Endothelial cell of umbilical vein (primary cell): ENCODE results near the gene EMP3. TPM values are rescaled to one million over a fixed set of nuclear protein-coding genes. Genes with fewer than 3 reads are reported as not detected.

Experiments
- BruUV-seq: library from RNA; stranded (reverse); fragments of 400-500 nt; replicated peaks from 2 replicates; lab custom pipeline; 2021; lab: Mats Ljungman, UMichigan
- CTCF ChIA-PET: fragments of 300-600, 350-600 bp; sonication (Branson Sonifier 250); formaldehyde crosslinking; loops from one replicate; lab custom pipeline; 2021; ENCODE audit warnings: antibody characterized with exemption, inconsistent platforms; lab: Charles Lee
- POLR2A ChIA-PET: fragments of 300-600, 350-600 bp; sonication (Branson Sonifier 250); formaldehyde crosslinking; loops from one replicate; lab custom pipeline; 2021; ENCODE audit warnings: antibody characterized with exemption, inconsistent platforms; lab: Charles Lee
- DNase-seq: peaks from one replicate; pipeline ENCODE4 v3.0.0-alpha.2; 2011; ENCODE audit warnings: low read depth, low spot score
- FAIRE-seq: peaks from 2 replicates; lab custom pipeline; 2011; peaks lifted over from hg19 to GRCh38; lab: Jason Lieb, UNC
- H2AFZ ChIP-seq: 2 replicates; pipeline ENCODE4 v1.6.0; 2012; ENCODE audit warnings: low read depth, low read length, control low read depth, inconsistent platforms
- H3K27ac ChIP-seq: 2 replicates; pipeline ENCODE4 v1.5.1; 2011; ENCODE audit warnings: low read depth, mild to moderate bottlenecking, control low read depth, low read length, moderate library complexity; ENCODE audit not compliant: insufficient read depth
- H3K27me3 ChIP-seq, 2 experiments: 2 replicates each; pipeline versions ENCODE4 v1.6.0 to v1.6.1; 2011; ENCODE audit warnings: low read length in 2 of 2, mixed read lengths in 1 of 2; ENCODE audit not compliant: control insufficient read depth in 2 of 2, insufficient read depth in 2 of 2
- H3K36me3 ChIP-seq, 2 experiments: 2 replicates in 1 of 2; 3 replicates in 1 of 2; pipeline ENCODE4 v1.5.1; 2011; ENCODE audit warnings: low read length in 2 of 2, mild to moderate bottlenecking in 1 of 2, moderate library complexity in 1 of 2; ENCODE audit not compliant: control insufficient read depth in 2 of 2, insufficient read depth in 2 of 2; ENCODE audit errors: extremely low read depth in 1 of 2
- H3K4me1 ChIP-seq: 3 replicates; pipeline ENCODE4 v1.5.1; 2011; ENCODE audit warnings: mild to moderate bottlenecking, low read length; ENCODE audit not compliant: control insufficient read depth, insufficient read depth; ENCODE audit errors: extremely low read depth
- H3K4me2 ChIP-seq: 2 replicates; pipeline ENCODE4 v1.6.1; 2011; ENCODE audit warnings: low read length, control low read depth, mixed read lengths; ENCODE audit not compliant: insufficient read depth
- H3K4me3 ChIP-seq, 3 experiments: fragments of 200-600 bp in 1 of 3; sonication (generic), shearing (Covaris generic) in 1 of 3; replicated peaks in 1 of 3; 2 replicates each; pipeline ENCODE4 v1.5.1; 2011 to 2016; ENCODE audit warnings: control low read depth in 3 of 3, low read length in 3 of 3, mild to moderate bottlenecking in 2 of 3, inconsistent platforms in 1 of 3, low read depth in 1 of 3, moderate library complexity in 1 of 3; ENCODE audit not compliant: insufficient read depth in 1 of 3
- H3K79me2 ChIP-seq: 2 replicates; pipeline ENCODE4 v1.6.0; 2012; ENCODE audit warnings: low read length, inconsistent platforms; ENCODE audit not compliant: control insufficient read depth, insufficient read depth
- H3K9ac ChIP-seq: replicated peaks from 2 replicates; pipeline ENCODE3; 2011; ENCODE audit warnings: low read length, control low read depth; ENCODE audit not compliant: insufficient read depth; ENCODE audit errors: extremely low read depth
- H3K9me1 ChIP-seq: replicated peaks from 3 replicates; pipeline ENCODE4 v1.6.0; 2011; ENCODE audit warnings: mild to moderate bottlenecking, low read length; ENCODE audit not compliant: control insufficient read depth, insufficient read depth; ENCODE audit errors: extremely low read depth
- H3K9me3 ChIP-seq: replicated peaks from 2 replicates; pipeline ENCODE4 v1.5.1; 2012; ENCODE audit warnings: low read length, inconsistent platforms; ENCODE audit not compliant: control insufficient read depth, insufficient read depth
- H4K20me1 ChIP-seq: replicated peaks from 2 replicates; pipeline ENCODE3; 2011; ENCODE audit warnings: mild to moderate bottlenecking, low read length; ENCODE audit not compliant: control insufficient read depth, insufficient read depth; ENCODE audit errors: extremely low read depth
- EZH2 ChIP-seq: IDR thresholded peaks from 2 replicates; pipeline ENCODE4 v1.6.1; 2012; ENCODE audit warnings: borderline replicate concordance, low read depth, mild to moderate bottlenecking, moderate library complexity, low read length, inconsistent platforms; ENCODE audit not compliant: severe bottlenecking
- FOS ChIP-seq: IDR thresholded peaks from 2 replicates; pipeline ENCODE4 v1.6.1; 2011; ENCODE audit warnings: mild to moderate bottlenecking, low read length, moderate library complexity, borderline replicate concordance; ENCODE audit not compliant: insufficient read depth
- GATA2 ChIP-seq: IDR thresholded peaks from 2 replicates; pipeline ENCODE4 v1.7.0; 2011; ENCODE audit warnings: low read depth, mild to moderate bottlenecking, moderate library complexity, mixed read lengths, low read length; ENCODE audit not compliant: insufficient read length, insufficient read depth
- JUN ChIP-seq: IDR thresholded peaks from 2 replicates; pipeline ENCODE4 v1.6.1; 2011; ENCODE audit warnings: borderline replicate concordance, low read depth; ENCODE audit not compliant: insufficient read length, insufficient read depth
- MYC ChIP-seq: IDR thresholded peaks from one replicate; pipeline ENCODE4 v1.6.1; 2011; ENCODE audit warnings: mild to moderate bottlenecking, low read depth, low read length
- POLR2A ChIP-seq: IDR thresholded peaks from 2 replicates; pipeline ENCODE4 v1.6.1; 2012; ENCODE audit warnings: low read depth, mild to moderate bottlenecking, control low read depth, low read length
- POLR2AphosphoS5 ChIP-seq: IDR thresholded peaks from 2 replicates; pipeline ENCODE4 v1.6.1; 2012; ENCODE audit warnings: low read depth, mild to moderate bottlenecking, control low read depth, low read length, moderate library complexity; ENCODE audit not compliant: insufficient read depth
- dilution Hi-C: fragments of 300-500 bp; cut with MboI; formaldehyde crosslinking; loops from one replicate; pipeline ENCODE4 v1.15.0; 2019; ENCODE audit warnings: low sequenced_read_pairs; ENCODE audit not compliant: extremely low pct_ligation_motif_present
- intact Hi-C: fragments of 100-400 bp; cut with micrococcal nuclease; formaldehyde crosslinking; loops from one replicate; pipeline ENCODE4 v1.10.0; 2022
- polyA plus RNA-seq, 4 experiments: library from polyadenylated mRNA; depleted of rRNA in 3 of 4; stranded (reverse) in 3 of 4; unstranded in 1 of 4; fragments of >200 nt; gene quantifications; 2 replicates each; pipeline versions ENCODE4 v1.2.1 to v1.2.3, GENCODE V29; 2011 to 2012; ENCODE audit warnings: missing spikeins in 1 of 4
- total RNA-seq: library from RNA; stranded (reverse); gene quantifications from 2 replicates; pipeline ENCODE4 v1.2.3, GENCODE V29; 2021
- TF ChIP-seq, protein P1 (sequence below): IDR thresholded peaks from 2 replicates; pipeline ENCODE4 v1.6.1; 2011; ENCODE audit not compliant: insufficient read depth, insufficient read length
- TF ChIP-seq, protein P2 (sequence below), 2 donors: IDR thresholded peaks; 1 replicate in 1 of 2; 2 replicates in 1 of 2; pipeline ENCODE4 v1.5.1; 2011; ENCODE audit warnings: low read length in 2 of 2, mild to moderate bottlenecking in 2 of 2, moderate library complexity in 2 of 2, control low read depth in 1 of 2, inconsistent platforms in 1 of 2, low read depth in 1 of 2; ENCODE audit not compliant: insufficient read depth in 1 of 2; ENCODE audit errors: extremely low read depth in 1 of 2

EMP3 gene
- total and polyA plus RNA-seq, 2 donors (not counting 3 experiments of a cell fraction or from before 2014, with no cell fraction given), result 127 to 406 TPM

DNA sequence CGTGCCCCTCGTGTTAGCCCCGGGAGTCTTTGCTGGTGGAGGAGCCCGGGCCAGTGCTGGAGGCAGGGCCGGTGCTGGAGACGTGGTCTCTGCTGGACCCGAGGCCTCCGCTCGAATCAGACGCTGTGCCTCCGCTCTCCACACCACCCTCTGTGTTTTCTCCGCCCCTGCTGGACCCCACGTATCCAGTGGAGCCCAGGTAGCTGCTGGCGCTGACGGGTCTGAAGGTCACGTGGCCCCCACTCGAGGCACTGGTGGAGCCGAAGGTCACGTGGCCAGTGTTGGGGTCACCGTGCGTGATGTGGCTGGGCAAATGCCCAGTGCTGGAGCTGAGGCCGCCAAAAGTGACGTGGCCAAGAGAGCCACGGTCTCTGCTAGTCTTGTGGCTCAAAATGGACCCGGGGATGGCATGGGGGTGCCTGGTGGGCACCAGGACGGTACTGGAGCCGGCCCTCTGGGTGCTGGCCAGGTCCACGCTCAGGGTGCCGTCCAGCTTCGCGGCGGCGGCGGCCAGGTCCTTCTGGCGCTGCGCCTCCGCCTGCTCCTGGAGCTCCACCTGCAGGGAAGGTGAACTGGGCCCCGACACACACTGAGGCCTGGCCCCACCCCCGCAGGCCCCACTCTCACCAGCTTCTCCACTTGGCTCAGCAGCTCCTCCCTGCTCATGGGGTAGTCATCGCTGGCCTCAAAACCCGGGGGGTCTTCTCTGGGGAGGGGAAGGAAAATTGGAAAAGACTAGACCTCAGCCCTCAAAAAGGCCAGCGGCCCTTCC, 28.2 kb upstream of the EMP3 start:
- H4K20me1 ChIP-seq, result no peaks in the 10 kb centered on the region
- peaks cover 0 to 2% of the 10 kb centered on the region in 2 experiments for H3K27me3 ChIP-seq
- intact Hi-C loops, result no loop called here
- dilution Hi-C loops, result no loop called here
- no peaks in the 10 kb centered on the region for H3K79me2 ChIP-seq
- no TSS peak for BruUV-seq
- H3K4me1 ChIP-seq, result no peaks in the 10 kb centered on the region
- no peak overlapping the region for H3K4me3 ChIP-seq
- H3K27ac ChIP-seq, result no peak overlapping the region
- no peak overlapping the region for H3K9ac ChIP-seq
- DNase-seq (no peak), FAIRE-seq (no peak)
- no peak overlapping the region for H3K4me2 ChIP-seq
- TF ChIP-seq MYC (no peak), GATA2 (no peak), JUN (no peak), POLR2A (no peak), POLR2AphosphoS5 (no peak), EZH2 (no peak), FOS (no peak)
- TF ChIP-seq, protein P1, sequence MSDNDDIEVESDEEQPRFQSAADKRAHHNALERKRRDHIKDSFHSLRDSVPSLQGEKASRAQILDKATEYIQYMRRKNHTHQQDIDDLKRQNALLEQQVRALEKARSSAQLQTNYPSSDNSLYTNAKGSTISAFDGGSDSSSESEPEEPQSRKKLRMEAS, result no peak
- TF ChIP-seq, protein P2, sequence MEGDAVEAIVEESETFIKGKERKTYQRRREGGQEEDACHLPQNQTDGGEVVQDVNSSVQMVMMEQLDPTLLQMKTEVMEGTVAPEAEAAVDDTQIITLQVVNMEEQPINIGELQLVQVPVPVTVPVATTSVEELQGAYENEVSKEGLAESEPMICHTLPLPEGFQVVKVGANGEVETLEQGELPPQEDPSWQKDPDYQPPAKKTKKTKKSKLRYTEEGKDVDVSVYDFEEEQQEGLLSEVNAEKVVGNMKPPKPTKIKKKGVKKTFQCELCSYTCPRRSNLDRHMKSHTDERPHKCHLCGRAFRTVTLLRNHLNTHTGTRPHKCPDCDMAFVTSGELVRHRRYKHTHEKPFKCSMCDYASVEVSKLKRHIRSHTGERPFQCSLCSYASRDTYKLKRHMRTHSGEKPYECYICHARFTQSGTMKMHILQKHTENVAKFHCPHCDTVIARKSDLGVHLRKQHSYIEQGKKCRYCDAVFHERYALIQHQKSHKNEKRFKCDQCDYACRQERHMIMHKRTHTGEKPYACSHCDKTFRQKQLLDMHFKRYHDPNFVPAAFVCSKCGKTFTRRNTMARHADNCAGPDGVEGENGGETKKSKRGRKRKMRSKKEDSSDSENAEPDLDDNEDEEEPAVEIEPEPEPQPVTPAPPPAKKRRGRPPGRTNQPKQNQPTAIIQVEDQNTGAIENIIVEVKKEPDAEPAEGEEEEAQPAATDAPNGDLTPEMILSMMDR (IDR thresholded peaks at IDR 0.05; ENCODE audit: extremely low read depth in 1 of 2, insufficient read depth in 1 of 2, low read depth in 1 of 2, low read length in 2 of 2), result no peak
- ChIA-PET CTCF (interaction anchor here (2.2 kb wide), 1 partner anchor 17 kb away, joined by 7 read pairs; no protein-coding TSS in a partner anchor), POLR2A (no interaction called here)
- no peaks in the 10 kb centered on the region for H3K9me3 ChIP-seq
- no peaks in the 10 kb centered on the region for H3K36me3 ChIP-seq
- H3K9me1 ChIP-seq, result no peaks in the 10 kb centered on the region
- H2AFZ ChIP-seq, result no peak overlapping the region
